HepG2 (cell line): ENCODE measurements around the gene MED12L. TPM values are rescaled to one million over a fixed set of nuclear protein-coding genes. Genes with fewer than 3 reads are reported as not detected.

ENCODE experiments used
- ATAC-seq: fragments of 200-7000 bp; cut with Tn5 transposase; 3 replicates; pipeline ENCODE4 v1.9.1; 2020; ENCODE audit warnings: mild to moderate bottlenecking, moderate library complexity
- BruUV-seq: library from RNA; stranded (reverse); fragments of 400-500 nt; replicated peaks from 2 replicates; lab custom pipeline; 2021; lab: Mats Ljungman, UMichigan
- CTCF ChIA-PET: fragments of 300-600 bp; formaldehyde crosslinking; extraction: SDS; loops from one replicate; lab custom pipeline; 2021; ENCODE audit warnings: low total read pairs, inconsistent platforms, low intra/inter-chr PET ratio; lab: Yijun Ruan, JAX
- POLR2A ChIA-PET: fragments of 350-600 bp; sonication (Branson Sonifier 250); formaldehyde crosslinking; loops from one replicate; lab custom pipeline; 2020; ENCODE audit warnings: antibody characterized with exemption, inconsistent platforms; lab: Yijun Ruan, JAX
- DNase-seq: peaks from one replicate; pipeline ENCODE4 v3.0.0-alpha.2; 2015; ENCODE audit warnings: low spot score
- FAIRE-seq: peaks from 3 replicates; lab custom pipeline; 2011; peaks lifted over from hg19 to GRCh38; lab: Jason Lieb, UNC
- H2AFZ ChIP-seq: one replicate; pipeline ENCODE4 v1.6.1; 2011; ENCODE audit warnings: low read length, inconsistent platforms
- H3K27ac ChIP-seq: fragments of 300-600 bp; 3 replicates; pipeline ENCODE4 v1.8.0; 2011; ENCODE audit warnings: mixed run types, mild to moderate bottlenecking, mixed read lengths, low read length, inconsistent platforms; ENCODE audit not compliant: insufficient read depth; ENCODE audit errors: extremely low read length
- H3K27me3 ChIP-seq, 2 experiments: fragments of 200-600 bp in 1 of 2; 2 replicates in 1 of 2; 3 replicates in 1 of 2; pipeline versions ENCODE4 v1.6.0 to v1.8.0; 2011; ENCODE audit warnings: low read length in 2 of 2, mild to moderate bottlenecking in 2 of 2, moderate library complexity in 2 of 2, inconsistent platforms in 1 of 2; ENCODE audit not compliant: insufficient read depth in 2 of 2, control insufficient read depth in 1 of 2
- H3K36me3 ChIP-seq, 2 experiments: fragments of 200-600 bp in 1 of 2; replicated peaks in 1 of 2; 2 replicates in 1 of 2; 3 replicates in 1 of 2; pipeline versions ENCODE4 v1.5.1 to v1.8.0; 2011; ENCODE audit warnings: low read length in 2 of 2, inconsistent platforms in 1 of 2; ENCODE audit not compliant: insufficient read depth in 2 of 2, control insufficient read depth in 1 of 2
- H3K4me1 ChIP-seq: 2 replicates; pipeline ENCODE4 v1.5.1; 2012; ENCODE audit warnings: low read length, inconsistent platforms; ENCODE audit not compliant: insufficient read depth
- H3K4me2 ChIP-seq: 2 replicates; pipeline ENCODE4 v1.6.0; 2011; ENCODE audit warnings: low read depth, low read length, inconsistent platforms
- H3K4me3 ChIP-seq, 3 experiments: fragments of 200-600 bp in 1 of 3; sonication (generic), shearing (Covaris generic) in 1 of 3; replicated peaks in 1 of 3; 2 replicates each; pipeline ENCODE4 v1.5.1; 2011 to 2016; ENCODE audit warnings: low read length in 3 of 3, inconsistent platforms in 2 of 3, low read depth in 2 of 3, mild to moderate bottlenecking in 2 of 3, control low read depth in 1 of 3, mixed read lengths in 1 of 3; ENCODE audit not compliant: insufficient read depth in 1 of 3
- H3K79me2 ChIP-seq: one replicate; pipeline ENCODE4 v1.6.1; 2011; ENCODE audit warnings: low read length, inconsistent platforms; ENCODE audit not compliant: insufficient read depth
- H3K9ac ChIP-seq: 2 replicates; pipeline ENCODE4 v1.6.0; 2011; ENCODE audit warnings: mild to moderate bottlenecking, low read depth, low read length, inconsistent platforms; ENCODE audit not compliant: insufficient read depth
- H3K9me3 ChIP-seq: 2 replicates; pipeline ENCODE4 v1.5.1; 2012; ENCODE audit warnings: mild to moderate bottlenecking, low read length
- H4K20me1 ChIP-seq: 2 replicates; pipeline ENCODE4 v1.6.0; 2011; ENCODE audit warnings: inconsistent platforms, mild to moderate bottlenecking, low read length, moderate library complexity; ENCODE audit not compliant: insufficient read depth
- ZMAT5 ChIP-seq: sonication (generic); formaldehyde crosslinking; IDR thresholded peaks from 2 replicates; pipeline ENCODE4 v1.5.0; 2020; ENCODE audit warnings: mild to moderate bottlenecking, low read depth, missing genetic modification reagents, borderline replicate concordance
- ZNF574 ChIP-seq: sonication (generic); formaldehyde crosslinking; IDR thresholded peaks from 2 replicates; pipeline ENCODE4 v1.4.0; 2020; ENCODE audit warnings: missing genetic modification reagents
- ZNF879 ChIP-seq: sonication (generic); formaldehyde crosslinking; IDR thresholded peaks from 2 replicates; pipeline ENCODE4 v1.8.1; 2023; ENCODE audit warnings: missing genetic modification reagents
- ZSCAN29 ChIP-seq: sonication (generic); formaldehyde crosslinking; conservative IDR thresholded peaks from 2 replicates; pipeline ENCODE4 v1.4.0; 2020; ENCODE audit warnings: mild to moderate bottlenecking, missing genetic modification reagents
- WGBS: methylation state at CpG from one replicate; pipeline ENCODE4 v1.1.6; 2017; ENCODE audit warnings: low lambda C conversion rate; 5-methylcytosine and 5-hydroxymethylcytosine counted together
- in situ Hi-C: cut with HindIII; loops from 2 replicates; pipeline ENCODE4 v1.10.0; 2017; ENCODE audit warnings: low pct_unique_long_range_greater_than_20kb; ENCODE audit not compliant: extremely low pct_ligation_motif_present
- intact Hi-C: fragments of 100-400 bp; cut with micrococcal nuclease; formaldehyde crosslinking; loops from one replicate; pipeline ENCODE4 v1.10.0; 2022; ENCODE audit not compliant: unreplicated experiment
- polyA plus RNA-seq, 8 experiments: library from polyadenylated mRNA; depleted of rRNA in 3 of 8; stranded (reverse) in 7 of 8; unstranded in 1 of 8; fragments of >200 nt; fragmentation: Illumina TruSeq in 4 of 8; extraction: Trizol in 4 of 8; gene quantifications; 2 replicates each; pipeline versions ENCODE4 v1.2.1 to v1.2.3, GENCODE V29; 2011 to 2016; ENCODE audit warnings: low read depth in 4 of 8, missing spikeins in 1 of 8, mixed read lengths in 1 of 8; ENCODE audit not compliant: insufficient read depth in 1 of 8
- total RNA-seq, 5 experiments: library from RNA; depleted of rRNA; stranded (reverse); fragments of >200 nt; fragmentation: Illumina TruSeq; extraction: Trizol; gene quantifications; 2 replicates each; pipeline ENCODE4 v1.2.3, GENCODE V29; 2016; ENCODE audit warnings: low read depth in 1 of 5
- TF ChIP-seq, protein P1 (sequence below): sonication (generic); formaldehyde crosslinking; IDR thresholded peaks from 2 replicates; pipeline ENCODE4 v1.4.0; 2020; ENCODE audit warnings: low read depth, missing genetic modification reagents
- TF ChIP-seq, protein P2 (sequence below): IDR thresholded peaks from 2 replicates; pipeline ENCODE4 v1.6.1; 2016; ENCODE audit warnings: missing genetic modification reagents, missing compliant biosample characterization

The MED12L gene
- total and polyA plus RNA-seq, 2 of the 13 experiments (the other 11 are each of a cell fraction or from before 2014, with no cell fraction given): 0.07 to 0.64 TPM

DNA sequence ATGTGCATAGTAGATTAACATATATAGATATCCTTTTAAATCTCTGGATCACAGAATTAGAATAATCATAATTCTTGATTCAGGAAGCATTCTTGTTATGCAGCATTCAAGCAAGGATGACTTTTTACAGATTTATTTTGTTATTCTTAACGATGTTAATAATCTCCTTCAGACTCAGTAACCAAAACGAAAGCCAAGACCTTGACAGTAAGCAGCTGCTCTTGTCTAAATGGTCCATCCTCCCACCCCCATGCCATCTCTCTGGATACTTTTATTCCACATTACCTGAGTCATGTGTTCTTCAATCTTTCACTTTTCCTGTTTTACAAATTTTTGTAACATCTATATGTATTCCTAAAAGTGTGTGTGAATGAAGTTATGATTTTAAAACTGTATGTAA lies 150.9 kb downstream of the MED12L start:
- H3K36me3 ChIP-seq: no peaks in the 10 kb centered on the region
- POLR2A ChIA-PET: no interaction called here
- no peak overlapping the region for H3K27ac ChIP-seq
- no peak for ATAC-seq
- WGBS: 4% methylated on average over 2 of the region's 2 CpGs
- H3K4me2 ChIP-seq: no peak overlapping the region
- no peak for FAIRE-seq
- no peaks in the 10 kb centered on the region for H3K27me3 ChIP-seq
- CTCF ChIA-PET: no interaction called here
- H3K9me3 ChIP-seq: no peaks in the 10 kb centered on the region
- no TSS peak for BruUV-seq
- no peak overlapping the region for H3K9ac ChIP-seq
- no peak for DNase-seq
- H3K79me2 ChIP-seq: no peaks in the 10 kb centered on the region
- no peak overlapping the region for H3K4me3 ChIP-seq
- TF ChIP-seq ZNF574 (CRISPR knock-in tag) (no peak), ZNF879 (CRISPR knock-in tag) (no peak), ZSCAN29 (CRISPR knock-in tag) (no peak), ZMAT5 (CRISPR knock-in tag) (no peak)
- TF ChIP-seq, protein P1, sequence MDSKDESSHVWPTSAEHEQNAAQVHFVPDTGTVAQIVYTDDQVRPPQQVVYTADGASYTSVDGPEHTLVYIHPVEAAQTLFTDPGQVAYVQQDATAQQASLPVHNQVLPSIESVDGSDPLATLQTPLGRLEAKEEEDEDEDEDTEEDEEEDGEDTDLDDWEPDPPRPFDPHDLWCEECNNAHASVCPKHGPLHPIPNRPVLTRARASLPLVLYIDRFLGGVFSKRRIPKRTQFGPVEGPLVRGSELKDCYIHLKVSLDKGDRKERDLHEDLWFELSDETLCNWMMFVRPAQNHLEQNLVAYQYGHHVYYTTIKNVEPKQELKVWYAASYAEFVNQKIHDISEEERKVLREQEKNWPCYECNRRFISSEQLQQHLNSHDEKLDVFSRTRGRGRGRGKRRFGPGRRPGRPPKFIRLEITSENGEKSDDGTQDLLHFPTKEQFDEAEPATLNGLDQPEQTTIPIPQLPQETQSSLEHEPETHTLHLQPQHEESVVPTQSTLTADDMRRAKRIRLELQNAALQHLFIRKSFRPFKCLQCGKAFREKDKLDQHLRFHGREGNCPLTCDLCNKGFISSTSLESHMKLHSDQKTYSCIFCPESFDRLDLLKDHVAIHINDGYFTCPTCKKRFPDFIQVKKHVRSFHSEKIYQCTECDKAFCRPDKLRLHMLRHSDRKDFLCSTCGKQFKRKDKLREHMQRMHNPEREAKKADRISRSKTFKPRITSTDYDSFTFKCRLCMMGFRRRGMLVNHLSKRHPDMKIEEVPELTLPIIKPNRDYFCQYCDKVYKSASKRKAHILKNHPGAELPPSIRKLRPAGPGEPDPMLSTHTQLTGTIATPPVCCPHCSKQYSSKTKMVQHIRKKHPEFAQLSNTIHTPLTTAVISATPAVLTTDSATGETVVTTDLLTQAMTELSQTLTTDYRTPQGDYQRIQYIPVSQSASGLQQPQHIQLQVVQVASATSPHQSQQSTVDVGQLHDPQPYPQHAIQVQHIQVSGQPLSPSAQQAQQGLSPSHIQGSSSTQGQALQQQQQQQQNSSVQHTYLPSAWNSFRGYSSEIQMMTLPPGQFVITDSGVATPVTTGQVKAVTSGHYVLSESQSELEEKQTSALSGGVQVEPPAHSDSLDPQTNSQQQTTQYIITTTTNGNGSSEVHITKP (CRISPR knock-in tag): no peak
- TF ChIP-seq, protein P2, sequence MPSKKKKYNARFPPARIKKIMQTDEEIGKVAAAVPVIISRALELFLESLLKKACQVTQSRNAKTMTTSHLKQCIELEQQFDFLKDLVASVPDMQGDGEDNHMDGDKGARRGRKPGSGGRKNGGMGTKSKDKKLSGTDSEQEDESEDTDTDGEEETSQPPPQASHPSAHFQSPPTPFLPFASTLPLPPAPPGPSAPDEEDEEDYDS (CRISPR knock-in tag): no peak
- H2AFZ ChIP-seq: no peak overlapping the region
- H4K20me1 ChIP-seq: no peaks in the 10 kb centered on the region
- intact Hi-C loops: no loop called here
- in situ Hi-C loops: no loop called here
- no peaks in the 10 kb centered on the region for H3K4me1 ChIP-seq
